GM12878 (cell line): ENCODE data around the gene EVX2. TPM values are rescaled to one million over a fixed set of nuclear protein-coding genes. Genes with fewer than 3 reads are reported as not detected.
A peak's percentile ranks its signal among the peaks of the same experiment; 100 is the strongest.

Source experiments
- ATAC-seq: fragments of 200-7000 bp; cut with Tn5 transposase; 3 replicates; pipeline ENCODE4 v1.9.1; 2020; ENCODE audit warnings: mild to moderate bottlenecking, moderate library complexity
- BruUV-seq: library from RNA; stranded (reverse); fragments of 400-500 nt; replicated peaks from 2 replicates; lab custom pipeline; 2021; lab: Mats Ljungman, UMichigan
- CTCF ChIA-PET: fragments of 300-600 bp; sonication (Branson Sonifier 250); formaldehyde crosslinking; extraction: SDS; loops from one replicate; lab custom pipeline; 2021; ENCODE audit warnings: inconsistent platforms; lab: Yijun Ruan, JAX
- POLR2A ChIA-PET: fragments of 350-600 bp; formaldehyde crosslinking; extraction: SDS; loops from one replicate; lab custom pipeline; 2021; ENCODE audit warnings: inconsistent platforms; lab: Charles Lee
- RAD21 ChIA-PET: fragments of 300-600 bp; sonication (Branson Sonifier 250); formaldehyde crosslinking; loops from one replicate; lab custom pipeline; 2023; ENCODE audit warnings: antibody characterized with exemption; ENCODE audit not compliant: unreplicated experiment; lab: Charles Lee
- SMC1A ChIA-PET: fragments of 300-600 bp; sonication (Branson Sonifier 250); formaldehyde crosslinking; loops from one replicate; lab custom pipeline; 2023; ENCODE audit not compliant: unreplicated experiment, uncharacterized antibody; lab: Charles Lee
- DNase-seq: peaks from one replicate; pipeline ENCODE4 v3.0.0-alpha.2; 2011; ENCODE audit warnings: low read depth, low spot score
- FAIRE-seq: peaks from 3 replicates; lab custom pipeline; 2011; peaks lifted over from hg19 to GRCh38; lab: Jason Lieb, UNC
- H2AFZ ChIP-seq: 2 replicates; pipeline ENCODE4 v1.6.0; 2011; ENCODE audit warnings: low read depth, low read length, control low read depth; ENCODE audit not compliant: control insufficient read depth
- H3K27ac ChIP-seq: 2 replicates; pipeline ENCODE4 v1.5.1; 2011; ENCODE audit warnings: control low read depth; ENCODE audit not compliant: control insufficient read depth, insufficient read depth
- H3K27me3 ChIP-seq, 2 experiments: replicated peaks in 1 of 2; 2 replicates each; pipeline versions ENCODE4 v1.6.0 to v1.6.1; 2011; ENCODE audit warnings: low read length in 1 of 2; ENCODE audit not compliant: control insufficient read depth in 2 of 2, insufficient read depth in 2 of 2
- H3K36me3 ChIP-seq, 2 experiments: 2 replicates each; pipeline ENCODE4 v1.5.1; 2011; ENCODE audit warnings: low read length in 1 of 2; ENCODE audit not compliant: control insufficient read depth in 2 of 2, insufficient read depth in 2 of 2
- H3K4me1 ChIP-seq: 2 replicates; pipeline ENCODE4 v1.6.1; 2011; ENCODE audit warnings: mild to moderate bottlenecking, low read length, moderate library complexity, mixed read lengths; ENCODE audit not compliant: control insufficient read depth, insufficient read depth
- H3K4me2 ChIP-seq: 2 replicates; pipeline ENCODE4 v1.6.0; 2011; ENCODE audit warnings: control low read depth; ENCODE audit not compliant: control insufficient read depth, insufficient read depth
- H3K4me3 ChIP-seq: fragments of 200-600 bp; sonication (generic); 2 replicates; pipeline ENCODE4 v1.5.1; 2016
- H3K79me2 ChIP-seq: 2 replicates; pipeline ENCODE4 v1.6.0; 2011; ENCODE audit warnings: low read length; ENCODE audit not compliant: control insufficient read depth, insufficient read depth
- H3K9ac ChIP-seq: 2 replicates; pipeline ENCODE4 v1.8.0; 2011; ENCODE audit warnings: low read length, control low read depth, mixed read lengths; ENCODE audit not compliant: control insufficient read depth, insufficient read depth
- H3K9me3 ChIP-seq: replicated peaks from 3 replicates; pipeline ENCODE4 v1.5.1; 2011; ENCODE audit warnings: mild to moderate bottlenecking, low read length; ENCODE audit not compliant: control insufficient read depth, insufficient read depth
- H4K20me1 ChIP-seq: 2 replicates; pipeline ENCODE4 v1.6.0; 2011; ENCODE audit not compliant: control insufficient read depth, insufficient read depth
- BMI1 ChIP-seq: fragments of 450-650 bp; IDR thresholded peaks from 2 replicates; pipeline ENCODE4 v1.6.1; 2016; ENCODE audit warnings: mild to moderate bottlenecking, moderate library complexity, borderline replicate concordance
- JUNB ChIP-seq: IDR thresholded peaks from 2 replicates; pipeline ENCODE4 v1.6.1; 2016; ENCODE audit warnings: antibody characterized with exemption, mild to moderate bottlenecking
- MTA2 ChIP-seq: fragments of 450-650 bp; IDR thresholded peaks from 2 replicates; pipeline ENCODE4 v1.6.1; 2016; ENCODE audit warnings: low read depth, mild to moderate bottlenecking, moderate library complexity
- RAD21 ChIP-seq: IDR thresholded peaks from 2 replicates; pipeline ENCODE4 v1.6.1; 2011; ENCODE audit warnings: mild to moderate bottlenecking, low read depth, low read length, moderate library complexity; ENCODE audit not compliant: insufficient read depth
- RFX5 ChIP-seq: IDR thresholded peaks from 2 replicates; pipeline ENCODE4 v1.6.1; 2011; ENCODE audit warnings: low read depth, low read length, improper control_type of control experiment
- SMC3 ChIP-seq: IDR thresholded peaks from 2 replicates; pipeline ENCODE4 v1.6.1; 2011; ENCODE audit warnings: low read length, improper control_type of control experiment, borderline replicate concordance
- SP1 ChIP-seq: IDR thresholded peaks from one replicate; pipeline ENCODE4 v1.6.1; 2011; ENCODE audit warnings: low read depth, low read length
- WGBS: methylation state at CpG from one replicate; pipeline ENCODE4 v1.1.6; 2016; ENCODE audit warnings: low lambda C conversion rate; ENCODE audit not compliant: insufficient replicate concordance, insufficient coverage; ENCODE audit errors: missing lambda C conversion rate; 5-methylcytosine and 5-hydroxymethylcytosine counted together
- in situ Hi-C: fragments of 300-500 bp; cut with MboI; formaldehyde crosslinking; loops from 9 replicates; pipeline ENCODE4 v1.14.3; 2018; ENCODE audit warnings: mixed read lengths
- intact Hi-C: fragments of 100-400 bp; cut with micrococcal nuclease; formaldehyde crosslinking; loops from one replicate; pipeline ENCODE4 v1.14.2; 2022; ENCODE audit not compliant: unreplicated experiment
- polyA plus RNA-seq, 11 experiments: library from polyadenylated mRNA; depleted of rRNA in 4 of 11; unstranded in 6 of 11; stranded (reverse) in 5 of 11; fragments of >200 nt; fragmentation: Nextera tagmentation in 4 of 11; fragmentation: Illumina TruSeq in 1 of 11; extraction: Ambion mirVana in 4 of 11; extraction: Trizol in 1 of 11; gene quantifications; 1 replicate in 1 of 11; 2 replicates in 10 of 11; pipeline versions ENCODE4 v1.2.1 to v1.2.3, GENCODE V29; 2011 to 2016; ENCODE audit warnings: inconsistent platforms in 2 of 11, missing spikeins in 2 of 11, low read depth in 1 of 11
- total RNA-seq, 4 experiments: library from RNA; depleted of rRNA in 3 of 4; stranded (reverse); fragments of >200 nt in 3 of 4; fragmentation: Illumina TruSeq in 1 of 4; extraction: Trizol in 1 of 4; gene quantifications; 2 replicates each; pipeline versions ENCODE4 v1.2.1 to v1.2.3, GENCODE V29; 2013 to 2021
- TF ChIP-seq, protein P1 (sequence below), 3 experiments: IDR thresholded peaks in 2 of 3; conservative IDR thresholded peaks in 1 of 3; 2 replicates each; pipeline ENCODE4 v1.5.1; 2011; ENCODE audit warnings: low read depth in 3 of 3, low read length in 3 of 3, mild to moderate bottlenecking in 3 of 3, control low read depth in 2 of 3, moderate library complexity in 2 of 3, inconsistent platforms in 1 of 3, mixed read lengths in 1 of 3; ENCODE audit not compliant: control insufficient read depth in 2 of 3, insufficient read depth in 1 of 3; ENCODE audit errors: extremely low read depth in 1 of 3

The EVX2 gene
- total and polyA plus RNA-seq, 10 of the 15 experiments (the other 5 are each of a cell fraction or from before 2014, with no cell fraction given): not detected

DNA sequence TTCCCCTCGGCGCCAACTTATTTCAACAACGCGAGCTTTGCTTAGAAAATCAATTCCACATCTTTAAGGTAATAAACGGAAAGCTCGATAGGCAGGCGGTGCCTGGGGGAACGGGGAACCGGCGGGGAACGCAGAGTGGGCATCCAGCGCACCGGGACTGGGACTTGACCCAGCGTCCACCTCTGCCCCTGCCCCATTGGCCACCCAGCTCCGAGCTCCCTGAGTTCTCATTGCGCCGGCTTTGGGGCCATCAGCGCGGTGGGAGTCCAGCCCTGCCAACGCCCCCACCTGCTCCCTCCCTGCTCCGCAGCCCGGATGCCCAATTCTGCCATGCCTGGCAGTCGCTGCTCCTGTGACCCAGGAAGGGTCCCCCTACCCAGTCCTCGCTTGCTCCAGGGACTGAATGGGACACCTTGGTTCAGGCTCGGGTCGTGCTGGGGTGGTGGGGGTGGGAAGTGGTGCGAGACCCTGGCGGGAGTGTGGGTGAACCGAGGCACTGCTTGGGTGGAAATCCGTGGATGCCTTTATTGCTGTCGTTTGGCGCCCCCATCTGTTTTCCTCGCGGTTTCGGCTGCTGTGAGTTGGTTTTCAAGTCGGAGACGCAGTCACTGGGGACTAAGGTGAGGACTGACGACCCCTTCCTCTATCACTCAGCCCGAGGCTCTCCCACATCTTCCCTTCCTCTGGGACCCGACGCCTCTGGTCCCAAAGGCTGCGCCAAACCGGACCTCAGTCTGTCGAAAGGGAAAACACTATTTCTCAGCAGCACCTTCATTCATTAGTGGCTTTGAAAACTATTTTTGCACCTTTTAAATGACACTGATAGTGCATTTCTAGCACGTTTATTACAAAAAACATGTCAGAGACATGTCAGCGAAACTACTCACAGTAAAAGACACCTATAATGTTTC lies 2.4 kb upstream of the EVX2 start:
- RAD21 ChIA-PET: interaction anchor here (0.7 to 1.0 kb wide), 3 partner anchors 396 to 399 kb away, joined by 3 read pairs; no protein-coding TSS in a partner anchor
- no peak overlapping the region for H3K4me2 ChIP-seq
- CTCF ChIA-PET: interaction anchor here (0.8 to 2.5 kb wide), 5 partner anchors 10 to 399 kb away, joined by 3 to 13 read pairs (median 4); no protein-coding TSS in a partner anchor
- no peaks in the 10 kb centered on the region for H3K79me2 ChIP-seq
- H3K36me3 ChIP-seq: no peaks in the 10 kb centered on the region
- H3K9me3 ChIP-seq: peaks cover 11% of the 10 kb centered on the region; the same call in 2 of the 3 replicates
- in situ Hi-C loops: no loop called here
- no peaks in the 10 kb centered on the region for H4K20me1 ChIP-seq
- 45% methylated on average over 39 of the region's 46 CpGs for WGBS
- ATAC-seq (peak; percentile 53), DNase-seq (no peak), FAIRE-seq (no peak)
- H3K27ac ChIP-seq: no peak overlapping the region
- BruUV-seq: no TSS peak
- intact Hi-C loops: loop anchor here (2.0 to 10.0 kb wide), 2 partner anchors 201 to 395 kb away; no protein-coding TSS in a partner anchor
- no peak overlapping the region for H3K9ac ChIP-seq
- SMC1A ChIA-PET: no interaction called here
- no peak overlapping the region for H3K4me3 ChIP-seq
- POLR2A ChIA-PET: no interaction called here
- H3K4me1 ChIP-seq: no peaks in the 10 kb centered on the region
- H3K27me3 ChIP-seq: peaks cover 7 to 22% of the 10 kb centered on the region in 2 experiments
- TF ChIP-seq JUNB (no peak), BMI1 (no peak), SP1 (no peak), RAD21 (peak; percentile 57), SMC3 (peak; percentile 34), RFX5 (no peak), MTA2 (no peak)
- TF ChIP-seq, protein P1, sequence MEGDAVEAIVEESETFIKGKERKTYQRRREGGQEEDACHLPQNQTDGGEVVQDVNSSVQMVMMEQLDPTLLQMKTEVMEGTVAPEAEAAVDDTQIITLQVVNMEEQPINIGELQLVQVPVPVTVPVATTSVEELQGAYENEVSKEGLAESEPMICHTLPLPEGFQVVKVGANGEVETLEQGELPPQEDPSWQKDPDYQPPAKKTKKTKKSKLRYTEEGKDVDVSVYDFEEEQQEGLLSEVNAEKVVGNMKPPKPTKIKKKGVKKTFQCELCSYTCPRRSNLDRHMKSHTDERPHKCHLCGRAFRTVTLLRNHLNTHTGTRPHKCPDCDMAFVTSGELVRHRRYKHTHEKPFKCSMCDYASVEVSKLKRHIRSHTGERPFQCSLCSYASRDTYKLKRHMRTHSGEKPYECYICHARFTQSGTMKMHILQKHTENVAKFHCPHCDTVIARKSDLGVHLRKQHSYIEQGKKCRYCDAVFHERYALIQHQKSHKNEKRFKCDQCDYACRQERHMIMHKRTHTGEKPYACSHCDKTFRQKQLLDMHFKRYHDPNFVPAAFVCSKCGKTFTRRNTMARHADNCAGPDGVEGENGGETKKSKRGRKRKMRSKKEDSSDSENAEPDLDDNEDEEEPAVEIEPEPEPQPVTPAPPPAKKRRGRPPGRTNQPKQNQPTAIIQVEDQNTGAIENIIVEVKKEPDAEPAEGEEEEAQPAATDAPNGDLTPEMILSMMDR (IDR thresholded peaks at IDR 0.05 in 2 of 3, conservative IDR thresholded peaks at IDR 0.05 in 1 of 3; ENCODE audit: control insufficient read depth in 2 of 3, extremely low read depth in 1 of 3, insufficient read depth in 1 of 3, low read depth in 3 of 3, low read length in 3 of 3): peak in 2 of 3 experiments; percentile 40 to 57; a peak in 4 of 6 replicates
- no peak overlapping the region for H2AFZ ChIP-seq
